AG04450 (cell line): ENCODE measurements around the gene SLC47A1. TPM values are rescaled to one million over a fixed set of nuclear protein-coding genes. Genes with fewer than 3 reads are reported as not detected.
"Not testable (repeated sequence)": the region's sequence is repeated elsewhere in the genome, so short reads cannot be mapped to it uniquely, and the experiment has no call there.

ENCODE experiments used
- CTCF ChIA-PET: fragments of 300-600, 350-600 bp; formaldehyde crosslinking; extraction: SDS; loops from one replicate; lab custom pipeline; 2022; ENCODE audit warnings: antibody characterized with exemption, inconsistent platforms; lab: Charles Lee
- POLR2A ChIA-PET: fragments of 350-600 bp; formaldehyde crosslinking; extraction: SDS; loops from one replicate; lab custom pipeline; 2021; ENCODE audit warnings: antibody characterized with exemption, inconsistent platforms; lab: Yijun Ruan, JAX
- DNase-seq: peaks from one replicate; pipeline ENCODE4 v3.0.0-alpha.2; 2011; ENCODE audit warnings: low read depth, low spot score
- H3K27ac ChIP-seq: one replicate; pipeline ENCODE4 v1.5.1; 2012; ENCODE audit warnings: low read depth, low read length, control low read depth
- H3K27me3 ChIP-seq: one replicate; pipeline ENCODE4 v1.6.0; 2012; ENCODE audit warnings: low read length; ENCODE audit not compliant: control insufficient read depth, insufficient read depth
- H3K4me3 ChIP-seq: 2 replicates; pipeline ENCODE4 v1.5.1; 2011; ENCODE audit warnings: mild to moderate bottlenecking, low read depth, low read length, control low read depth
- H3K9me3 ChIP-seq: 2 replicates; pipeline ENCODE4 v1.5.1; 2012; ENCODE audit warnings: low read length; ENCODE audit not compliant: control insufficient read depth, insufficient read depth
- CTCF ChIP-seq: IDR thresholded peaks from 2 replicates; pipeline ENCODE4 v1.5.1; 2011; ENCODE audit warnings: low read depth, low read length, control low read depth, inconsistent platforms
- polyA plus RNA-seq: library from polyadenylated mRNA; depleted of rRNA; stranded (reverse); fragments of >200 nt; gene quantifications from 2 replicates; pipeline ENCODE4 v1.2.3, GENCODE V29; 2011

The SLC47A1 gene
- polyA plus RNA-seq, 1 experiment, result 0.06 TPM

- Histone ChIP-seq H3K27me3 (peaks cover 23% of the 10 kb centered on the region), H3K9me3 (no peaks in the 10 kb centered on the region), H3K4me3 (no peak overlapping the region), H3K27ac (no peak overlapping the region)
- POLR2A ChIA-PET, result no interaction called here
- CTCF ChIA-PET, result interaction anchor here (0.6 to 1.6 kb wide), 3 partner anchors 10 to 243 kb away, joined by 3 to 7 read pairs (median 3); no protein-coding TSS in a partner anchor
- DNase-seq, result no peak
- TF ChIP-seq CTCF, result no peak
Measured at GRCh38 chr17:19523690-19524089, 10.0 kb upstream of the SLC47A1 start.

- not testable (repeated sequence) for H3K27ac ChIP-seq, DNase-seq, H3K9me3 ChIP-seq, H3K4me3 ChIP-seq
- H3K27me3 ChIP-seq, result peaks cover 28% of the 10 kb centered on the region
- CTCF ChIA-PET, result interaction anchor here (1.0 to 2.8 kb wide), 3 partner anchors 14 to 239 kb away, joined by 3 to 12 read pairs (median 4); no protein-coding TSS in a partner anchor
- POLR2A ChIA-PET, result interaction anchor here (0.7 kb wide), 2 partner anchors 173 to 210 kb away, joined by 3 read pairs; no protein-coding TSS in a partner anchor
Measured at GRCh38 chr17:19526950-19527349, 6.7 kb upstream of the SLC47A1 start.

GRCh38 chr17:19531780-19532501, 1.7 kb upstream of the SLC47A1 start:
- Histone ChIP-seq H3K27me3 (peaks cover 47% of the 10 kb centered on the region), H3K4me3 (no peak overlapping the region), H3K27ac (no peak overlapping the region), H3K9me3 (peaks cover 3% of the 10 kb centered on the region; the same call in 1 of the 2 replicates)
- ChIA-PET CTCF (interaction anchor here (2.7 kb wide), 1 partner anchor 234 kb away, joined by 15 read pairs; no protein-coding TSS in a partner anchor), POLR2A (no interaction called here)
- TF ChIP-seq CTCF, result no peak
- no peak for DNase-seq

GRCh38 chr17:19533036-19533717, 477 bp upstream of the SLC47A1 start:
- Histone ChIP-seq H3K9me3 (peaks cover 3% of the 10 kb centered on the region; the same call in 1 of the 2 replicates), H3K27me3 (peaks cover 51% of the 10 kb centered on the region), H3K4me3 (no peak overlapping the region), H3K27ac (no peak overlapping the region)
- TF ChIP-seq CTCF, result no peak
- DNase-seq, result no peak
- ChIA-PET POLR2A (interaction anchor here (0.7 kb wide), 1 partner anchor 59 kb away, joined by 6 read pairs; no protein-coding TSS in a partner anchor), CTCF (interaction anchor here (1.4 kb wide), 1 partner anchor 234 kb away, joined by 3 read pairs; no protein-coding TSS in a partner anchor)

- ChIA-PET CTCF (interaction anchor here (1.4 kb wide), 1 partner anchor 232 kb away, joined by 3 read pairs; no protein-coding TSS in a partner anchor), POLR2A (no interaction called here)
- Histone ChIP-seq H3K27me3 (peaks cover 52% of the 10 kb centered on the region), H3K27ac (no peak overlapping the region), H3K9me3 (peaks cover 3% of the 10 kb centered on the region; the same call in 1 of the 2 replicates), H3K4me3 (no peak overlapping the region)
- no peak for DNase-seq
- TF ChIP-seq CTCF, result no peak
Measured at GRCh38 chr17:19534562-19535149, 1.0 kb downstream of the SLC47A1 start.
